GM18861 (cell line): Measurements from ENCODE around the gene TNRC6C.

Source experiments
- ATAC-seq: cut with Tn5 transposase; IDR thresholded peaks from one replicate; pipeline ENCODE4 v1.9.1; 2021; ENCODE audit not compliant: unreplicated experiment

TNRC6C gene

GRCh38 chr17:78147315-78147998 is 189.0 kb downstream of the TNRC6C start:
- ATAC-seq = no peak

- ATAC-seq = no peak
Measured at GRCh38 chr17:78148286-78149016, 189.9 kb downstream of the TNRC6C start.

GRCh38 chr17:78151514-78152008 is 193.1 kb downstream of the TNRC6C start:
- no peak for ATAC-seq

DNA sequence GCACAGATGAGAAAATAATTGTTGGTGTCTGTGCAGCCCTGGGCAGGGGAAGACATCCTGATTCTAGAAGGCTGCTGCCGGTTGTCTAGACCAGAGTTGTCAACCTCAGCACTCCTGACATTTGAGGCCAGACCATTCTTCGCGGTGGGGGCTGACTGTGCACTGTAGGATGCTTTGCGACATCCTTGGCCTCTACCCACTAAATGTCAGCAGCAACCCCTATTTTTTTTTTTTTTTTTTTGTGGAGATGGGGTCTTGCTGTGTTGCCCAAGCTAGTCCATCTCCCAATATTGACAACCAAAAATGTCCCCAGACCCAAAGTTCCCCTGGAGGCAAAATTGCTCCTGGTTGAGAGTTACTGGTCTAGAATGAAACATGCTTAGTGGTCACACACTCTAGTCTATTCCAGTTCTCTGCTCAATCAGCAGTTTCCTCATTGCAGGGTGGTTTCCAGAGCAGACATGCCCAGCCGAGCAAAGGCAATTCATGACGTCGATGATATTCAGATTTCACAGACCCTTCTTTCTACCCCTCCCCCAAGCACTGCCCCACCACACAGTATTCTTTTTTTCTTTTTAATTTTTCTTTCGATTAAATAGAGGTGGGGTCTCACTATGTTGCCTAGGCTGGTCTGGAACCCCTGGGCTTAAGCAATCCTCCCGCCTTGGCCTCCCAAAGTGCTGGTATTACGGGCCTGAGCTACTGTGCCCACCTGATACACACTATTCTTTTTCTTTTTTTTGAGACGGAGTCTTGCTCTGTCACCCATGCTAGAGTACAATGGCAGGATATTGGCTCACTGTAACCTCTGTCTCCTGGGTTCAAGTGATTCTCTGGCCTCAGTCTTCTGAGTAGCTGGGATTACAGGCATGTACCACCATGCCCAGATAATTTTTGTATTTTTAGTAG is 196.7 kb downstream of the TNRC6C start:
- peak; percentile 51 for ATAC-seq
